Central memory CD8-positive, alpha-beta T cell (primary cell): ENCODE results near the gene WDR20.

Source experiments
- ATAC-seq: fragments of 150-1000 bp; cut with Tn5 transposase; replicated peaks from 2 replicates; pipeline ENCODE4 v1.10.0; 2022; ENCODE audit warnings: mild to moderate bottlenecking, moderate FRiP score, moderate number of reproducible peaks; ENCODE audit not compliant: poor library complexity, severe bottlenecking; ENCODE audit errors: extremely low read depth
- DNase-seq, 2 donors: peaks; one replicate each; pipeline ENCODE4 v3.0.0; 2021; ENCODE audit warnings: low spot score in 2 of 2
- H3K27ac Mint-ChIP-seq: one replicate; pipeline ENCODE4 v1.8.0; 2022; ENCODE audit warnings: low read depth, mild to moderate bottlenecking, moderate library complexity, mixed read lengths
- H3K27me3 Mint-ChIP-seq: one replicate; pipeline ENCODE4 v1.8.0; 2022; ENCODE audit warnings: mixed read lengths
- H3K36me3 Mint-ChIP-seq: one replicate; pipeline ENCODE4 v1.8.0; 2022; ENCODE audit warnings: mild to moderate bottlenecking, moderate library complexity, mixed read lengths; ENCODE audit not compliant: insufficient read depth
- H3K4me1 Mint-ChIP-seq: one replicate; pipeline ENCODE4 v1.8.0; 2022; ENCODE audit warnings: mixed read lengths
- H3K4me3 Mint-ChIP-seq: one replicate; pipeline ENCODE4 v1.8.0; 2022; ENCODE audit warnings: mild to moderate bottlenecking, moderate library complexity, mixed read lengths
- H3K9me3 Mint-ChIP-seq: one replicate; pipeline ENCODE4 v1.8.0; 2022; ENCODE audit warnings: mixed read lengths

The WDR20 gene

DNA sequence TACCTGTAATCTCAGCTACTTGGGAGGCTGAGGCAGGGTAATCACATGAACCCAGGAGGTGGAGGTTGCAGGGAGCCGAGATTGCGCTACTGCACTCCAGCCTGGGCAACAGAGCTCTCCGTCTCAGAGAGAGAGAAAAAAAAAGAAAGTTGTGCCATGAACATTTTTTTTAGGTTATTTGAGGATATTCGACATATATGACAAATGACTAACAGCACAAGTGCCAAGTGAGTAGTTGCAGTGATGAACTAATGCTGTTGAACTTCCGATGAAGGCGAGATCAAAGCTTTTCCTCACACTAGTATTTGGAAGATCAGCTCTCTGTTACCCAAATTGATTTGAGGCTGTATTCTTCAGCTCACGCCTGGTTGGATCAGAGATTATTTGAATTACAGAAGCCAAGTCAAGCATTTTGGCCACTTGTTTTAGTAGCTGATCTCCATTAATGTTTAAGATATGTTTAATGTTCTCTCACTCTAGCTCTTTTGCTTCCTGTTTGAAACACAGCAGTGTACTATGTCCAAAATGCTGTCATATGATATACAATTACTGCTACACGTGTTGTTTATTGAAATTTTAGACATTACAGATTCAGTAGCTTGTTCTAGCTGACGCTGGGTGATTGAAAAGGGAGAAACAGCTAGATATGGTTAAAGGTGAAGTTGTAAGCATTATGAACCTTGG, 43.4 kb downstream of the WDR20 start:
- H3K27ac Mint-ChIP-seq: no peak overlapping the region
- H3K4me1 Mint-ChIP-seq: peaks cover 48% of the 10 kb centered on the region
- DNase-seq (no peak), ATAC-seq (no peak)
- H3K36me3 Mint-ChIP-seq: peaks cover 6% of the 10 kb centered on the region
- no peaks in the 10 kb centered on the region for H3K27me3 Mint-ChIP-seq
- no peak overlapping the region for H3K4me3 Mint-ChIP-seq
- no peaks in the 10 kb centered on the region for H3K9me3 Mint-ChIP-seq

DNA sequence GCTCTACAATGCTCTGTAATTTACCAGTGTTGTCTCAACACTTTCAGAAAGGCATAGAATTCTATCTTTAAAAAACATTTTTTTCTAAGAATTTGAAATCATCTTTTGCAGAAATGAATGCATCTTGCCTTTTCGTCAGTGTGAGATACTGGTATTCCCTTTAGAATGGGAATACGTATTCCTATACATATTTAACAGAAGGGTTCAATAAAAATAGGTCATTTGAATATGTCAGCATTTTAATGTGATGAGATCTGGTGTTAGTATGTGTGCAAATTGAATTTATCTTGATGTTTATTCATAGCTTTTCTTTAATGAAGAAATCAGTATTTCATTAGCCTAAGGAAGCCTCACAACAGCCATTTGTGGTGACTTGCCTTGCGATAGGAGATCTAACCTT, 44.2 kb downstream of the WDR20 start:
- no peaks in the 10 kb centered on the region for H3K9me3 Mint-ChIP-seq
- H3K36me3 Mint-ChIP-seq: peaks cover 6% of the 10 kb centered on the region
- no peak for ATAC-seq
- no peak overlapping the region for H3K27ac Mint-ChIP-seq
- H3K27me3 Mint-ChIP-seq: no peaks in the 10 kb centered on the region
- no peak overlapping the region for H3K4me3 Mint-ChIP-seq
- peaks cover 42% of the 10 kb centered on the region for H3K4me1 Mint-ChIP-seq
- no peak for DNase-seq

DNA sequence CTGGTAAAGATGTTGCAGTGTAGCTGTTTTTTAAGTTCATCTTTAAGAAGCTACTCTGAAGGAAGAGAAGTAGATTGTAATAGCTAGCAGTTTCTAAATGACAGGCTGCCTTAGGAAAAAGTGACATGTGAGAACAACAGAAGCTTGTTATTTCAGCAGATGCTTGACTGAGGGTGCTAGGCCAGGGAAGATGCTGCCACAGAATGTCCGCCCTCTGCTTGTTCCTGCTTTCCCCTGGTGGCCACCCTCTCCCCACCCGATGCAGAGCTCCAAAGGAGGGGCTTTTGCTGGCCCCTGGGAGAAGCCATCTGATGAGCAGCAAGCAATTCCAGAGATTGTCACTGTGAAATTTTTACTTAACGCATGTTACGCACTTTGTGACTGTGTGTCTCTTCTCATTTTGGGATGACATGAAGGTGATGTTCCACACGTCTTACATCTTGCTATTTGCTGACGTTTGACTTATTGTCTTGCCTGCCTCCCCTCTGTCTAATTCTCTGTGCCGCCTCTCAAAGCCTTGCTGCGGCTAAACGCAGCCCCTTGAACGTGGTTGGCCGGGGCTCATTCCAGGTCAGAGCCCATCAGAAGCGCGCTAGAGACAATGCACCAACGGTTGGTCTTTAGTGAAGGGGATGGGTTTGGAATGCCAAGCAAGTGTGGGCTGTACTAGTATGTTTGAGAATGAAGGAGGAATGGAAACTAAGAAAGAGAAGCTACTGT, 44.8 kb downstream of the WDR20 start:
- peaks cover 42% of the 10 kb centered on the region for H3K4me1 Mint-ChIP-seq
- H3K27ac Mint-ChIP-seq: no peak overlapping the region

DNA sequence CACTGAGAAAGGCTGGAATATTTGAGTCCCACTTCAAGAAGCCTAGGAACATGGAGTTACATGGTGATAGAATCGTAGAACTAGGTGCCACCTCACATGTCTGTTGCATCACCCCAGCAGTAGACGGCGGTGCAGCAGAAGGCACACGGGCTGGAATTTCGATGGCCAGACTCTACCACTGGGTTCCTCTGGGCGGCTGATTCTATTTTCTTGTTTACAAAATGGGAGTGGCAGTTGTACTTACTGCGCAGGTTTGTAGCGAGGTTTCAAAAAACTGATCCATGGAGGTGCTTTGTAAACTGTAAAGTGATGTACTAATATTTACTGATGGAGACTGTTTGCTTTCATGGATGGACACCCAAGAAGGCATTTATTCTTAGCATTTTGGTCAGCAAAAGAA, 45.7 kb downstream of the WDR20 start:
- no peaks in the 10 kb centered on the region for H3K27me3 Mint-ChIP-seq
- no peak overlapping the region for H3K4me3 Mint-ChIP-seq
- peaks cover 2% of the 10 kb centered on the region for H3K36me3 Mint-ChIP-seq
- no peaks in the 10 kb centered on the region for H3K9me3 Mint-ChIP-seq
- H3K4me1 Mint-ChIP-seq: peaks cover 47% of the 10 kb centered on the region
- ATAC-seq (no peak), DNase-seq (no peak)
- no peak overlapping the region for H3K27ac Mint-ChIP-seq

More for the DNA sequence above, 44.8 kb downstream of the WDR20 start:
- no peaks in the 10 kb centered on the region for H3K9me3 Mint-ChIP-seq
- H3K27me3 Mint-ChIP-seq: no peaks in the 10 kb centered on the region
- ATAC-seq: no peak
- DNase-seq: no peak
- peaks cover 5% of the 10 kb centered on the region for H3K36me3 Mint-ChIP-seq
- H3K4me3 Mint-ChIP-seq: no peak overlapping the region

DNA sequence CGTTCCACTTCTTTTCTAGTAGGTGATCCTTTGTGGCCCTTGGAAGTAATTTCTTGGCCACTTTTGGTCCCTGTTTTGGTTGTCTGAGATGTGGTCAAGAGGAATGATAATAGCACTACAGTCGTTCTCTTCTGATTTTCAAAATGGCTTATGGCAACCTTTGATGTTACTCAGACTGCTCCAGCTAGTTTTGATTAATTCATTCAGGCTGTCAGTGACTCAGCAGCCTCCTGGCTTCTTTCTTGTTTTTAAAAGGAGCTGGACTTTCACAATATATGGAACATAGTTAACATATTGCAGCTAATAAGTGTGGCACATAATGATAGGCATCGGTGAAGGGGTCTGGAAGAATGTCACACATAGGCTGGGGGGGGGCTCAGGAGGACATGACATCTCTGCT, 47.3 kb downstream of the WDR20 start:
- DNase-seq (no peak), ATAC-seq (no peak)
- Mint-ChIP-seq H3K36me3 (peaks cover 2% of the 10 kb centered on the region), H3K9me3 (no peaks in the 10 kb centered on the region), H3K4me1 (peaks cover 44% of the 10 kb centered on the region), H3K27me3 (no peaks in the 10 kb centered on the region), H3K27ac (peak overlapping the region; percentile 32), H3K4me3 (no peak overlapping the region)

DNA sequence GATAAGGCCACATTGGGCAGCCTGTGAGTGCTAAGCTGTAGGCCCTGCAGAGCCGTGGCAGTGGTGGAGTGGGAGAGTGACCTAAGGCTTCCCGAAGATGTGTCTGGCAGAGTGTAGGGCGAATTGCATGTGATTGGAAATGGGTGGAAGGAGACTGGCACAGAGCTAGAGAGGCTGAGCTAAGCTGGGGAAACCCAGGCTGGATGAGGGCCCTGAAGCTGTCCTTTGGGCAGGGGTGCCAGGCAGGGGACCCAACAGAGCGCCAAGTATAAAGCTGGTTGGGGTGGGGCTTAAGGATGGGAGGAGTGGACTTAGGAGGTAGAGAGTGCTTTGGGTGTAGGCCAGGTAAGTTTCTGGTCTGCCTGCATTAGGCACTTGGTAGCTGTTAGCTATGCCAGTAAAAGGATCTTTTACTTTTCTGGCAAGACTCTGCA, 47.9 kb downstream of the WDR20 start:
- Mint-ChIP-seq H3K9me3 (no peaks in the 10 kb centered on the region), H3K36me3 (peaks cover 2% of the 10 kb centered on the region), H3K4me1 (peaks cover 44% of the 10 kb centered on the region), H3K27me3 (no peaks in the 10 kb centered on the region), H3K4me3 (no peak overlapping the region), H3K27ac (no peak overlapping the region)
- ATAC-seq (no peak), DNase-seq (no peak)

DNA sequence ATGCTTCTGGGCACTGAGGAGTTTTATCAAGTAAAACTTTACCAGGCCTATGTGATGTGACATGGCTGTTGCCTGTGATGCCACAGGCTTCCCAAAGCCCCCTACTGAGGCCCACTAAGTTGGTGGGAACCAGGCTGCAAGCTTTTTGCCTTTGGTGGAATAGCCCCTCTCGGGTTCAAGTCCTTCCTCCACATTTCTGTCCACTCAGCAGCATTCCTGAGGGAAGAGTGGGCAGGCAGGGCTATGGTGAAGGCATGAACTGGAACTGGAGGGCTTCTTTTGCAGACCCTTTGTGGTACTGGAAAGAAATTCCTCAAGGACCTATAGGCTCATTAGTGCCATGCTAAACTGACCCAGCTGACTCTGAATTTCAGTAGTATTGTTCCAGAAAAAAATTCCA, 48.5 kb downstream of the WDR20 start:
- H3K4me3 Mint-ChIP-seq: no peak overlapping the region
- no peak overlapping the region for H3K27ac Mint-ChIP-seq
- H3K9me3 Mint-ChIP-seq: no peaks in the 10 kb centered on the region
- H3K4me1 Mint-ChIP-seq: peaks cover 39% of the 10 kb centered on the region
- peaks cover 2% of the 10 kb centered on the region for H3K36me3 Mint-ChIP-seq
- DNase-seq (no peak), ATAC-seq (no peak)
- H3K27me3 Mint-ChIP-seq: no peaks in the 10 kb centered on the region

DNA sequence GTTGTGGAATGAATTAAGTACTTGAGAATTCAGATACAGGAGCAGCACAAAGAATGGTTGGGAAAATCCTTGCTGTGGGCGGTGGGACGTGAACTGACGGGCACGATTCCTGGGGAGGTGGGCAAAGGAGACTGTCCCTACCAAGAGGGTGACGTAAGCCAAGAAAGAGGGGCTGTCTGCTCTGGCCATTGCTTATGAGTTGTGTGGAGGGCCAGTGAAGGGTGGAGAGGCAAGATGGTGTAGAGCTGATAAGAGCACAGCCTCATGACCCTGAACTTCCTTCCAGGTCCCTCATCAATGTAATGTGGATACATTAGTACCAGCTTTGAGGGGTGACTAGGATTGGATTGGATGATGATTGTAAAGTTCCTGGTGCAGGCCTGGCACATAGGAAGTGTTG, 50.2 kb downstream of the WDR20 start:
- peaks cover 3% of the 10 kb centered on the region for H3K36me3 Mint-ChIP-seq
- no peaks in the 10 kb centered on the region for H3K9me3 Mint-ChIP-seq
- peaks cover 45% of the 10 kb centered on the region for H3K4me1 Mint-ChIP-seq
- no peaks in the 10 kb centered on the region for H3K27me3 Mint-ChIP-seq
- no peak for ATAC-seq
- no peak overlapping the region for H3K4me3 Mint-ChIP-seq
- no peak for DNase-seq
- H3K27ac Mint-ChIP-seq: no peak overlapping the region

DNA sequence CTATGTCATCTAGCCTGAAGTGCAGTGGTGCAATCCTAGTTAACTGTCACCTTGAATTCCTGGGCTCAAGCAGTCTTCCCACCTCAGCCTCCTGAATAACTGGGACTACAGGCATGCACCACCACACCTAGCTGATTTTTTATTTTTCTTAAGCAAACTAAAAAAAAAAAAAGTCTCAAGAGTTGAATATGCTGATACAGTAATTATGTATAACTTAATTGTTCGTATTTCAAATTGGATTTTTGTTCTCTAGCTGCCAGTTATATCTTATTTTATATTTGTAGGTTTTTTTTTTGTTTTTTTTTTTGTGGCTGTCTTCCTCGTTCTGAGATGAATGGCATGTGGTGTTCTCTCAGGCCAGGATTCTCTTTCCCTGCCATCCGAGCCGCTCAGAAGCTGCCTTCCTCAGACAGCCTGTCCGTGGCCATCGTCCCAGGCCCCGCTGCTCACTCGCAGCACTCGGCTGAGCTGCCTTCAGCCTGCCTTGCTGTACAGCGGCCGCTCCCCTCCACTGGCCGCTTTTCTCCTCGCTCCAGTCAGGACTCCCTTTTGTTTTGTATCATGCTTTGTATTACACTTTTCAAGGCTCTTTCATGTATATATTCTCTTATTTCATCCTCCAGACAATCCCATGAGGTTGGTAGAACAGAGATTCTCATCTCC, 53.3 kb downstream of the WDR20 start:
- no peaks in the 10 kb centered on the region for H3K9me3 Mint-ChIP-seq
- DNase-seq: no peak
- peak overlapping the region; percentile 6 for H3K27ac Mint-ChIP-seq

DNA sequence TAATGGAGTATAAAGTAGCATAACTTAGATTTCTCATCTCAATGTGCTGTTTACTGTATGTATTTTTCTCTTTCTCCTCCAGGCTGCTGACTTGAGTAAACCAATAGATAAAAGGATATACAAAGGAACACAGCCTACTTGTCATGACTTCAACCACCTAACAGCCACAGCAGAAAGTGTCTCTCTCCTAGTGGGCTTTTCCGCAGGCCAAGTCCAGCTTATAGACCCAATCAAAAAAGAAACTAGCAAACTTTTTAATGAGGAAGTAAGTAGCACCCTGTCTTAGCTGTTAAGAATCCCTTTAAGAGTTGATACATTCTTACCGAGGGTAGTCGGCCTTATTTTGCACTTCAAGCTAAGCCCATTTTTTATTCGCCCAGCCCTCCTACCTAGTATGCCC, 55.2 kb downstream of the WDR20 start:
- H3K4me1 Mint-ChIP-seq: peaks cover 58% of the 10 kb centered on the region
- no peak overlapping the region for H3K4me3 Mint-ChIP-seq
- no peaks in the 10 kb centered on the region for H3K27me3 Mint-ChIP-seq
- no peaks in the 10 kb centered on the region for H3K9me3 Mint-ChIP-seq
- H3K36me3 Mint-ChIP-seq: peaks cover 28% of the 10 kb centered on the region
- H3K27ac Mint-ChIP-seq: no peak overlapping the region
- DNase-seq (no peak), ATAC-seq (no peak)

More for the DNA sequence above, 53.3 kb downstream of the WDR20 start:
- Mint-ChIP-seq H3K36me3 (peaks cover 25% of the 10 kb centered on the region), H3K4me3 (no peak overlapping the region), H3K4me1 (peaks cover 45% of the 10 kb centered on the region), H3K27me3 (no peaks in the 10 kb centered on the region)
- ATAC-seq: no peak

DNA sequence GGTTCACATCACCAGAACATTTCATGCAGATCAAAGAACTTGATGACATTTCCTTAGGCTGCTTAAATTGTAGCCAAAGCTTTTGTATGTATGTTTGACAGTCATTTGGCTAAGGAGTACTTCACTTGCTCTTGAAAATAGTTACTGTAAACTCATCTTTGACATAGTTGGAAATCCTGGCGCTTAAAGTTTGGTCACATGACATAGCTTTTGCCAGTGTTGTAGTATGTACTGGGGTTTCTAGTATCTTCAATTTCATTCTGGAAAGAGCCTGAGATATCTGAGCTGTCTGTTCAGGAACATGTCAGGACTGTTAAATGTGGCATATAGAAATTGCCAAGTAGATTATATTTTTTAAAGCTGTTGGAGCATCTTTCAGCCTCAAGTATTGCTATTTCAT, 55.7 kb downstream of the WDR20 start:
- H3K27ac Mint-ChIP-seq: no peak overlapping the region
- H3K27me3 Mint-ChIP-seq: no peaks in the 10 kb centered on the region
- peaks cover 28% of the 10 kb centered on the region for H3K36me3 Mint-ChIP-seq

DNA sequence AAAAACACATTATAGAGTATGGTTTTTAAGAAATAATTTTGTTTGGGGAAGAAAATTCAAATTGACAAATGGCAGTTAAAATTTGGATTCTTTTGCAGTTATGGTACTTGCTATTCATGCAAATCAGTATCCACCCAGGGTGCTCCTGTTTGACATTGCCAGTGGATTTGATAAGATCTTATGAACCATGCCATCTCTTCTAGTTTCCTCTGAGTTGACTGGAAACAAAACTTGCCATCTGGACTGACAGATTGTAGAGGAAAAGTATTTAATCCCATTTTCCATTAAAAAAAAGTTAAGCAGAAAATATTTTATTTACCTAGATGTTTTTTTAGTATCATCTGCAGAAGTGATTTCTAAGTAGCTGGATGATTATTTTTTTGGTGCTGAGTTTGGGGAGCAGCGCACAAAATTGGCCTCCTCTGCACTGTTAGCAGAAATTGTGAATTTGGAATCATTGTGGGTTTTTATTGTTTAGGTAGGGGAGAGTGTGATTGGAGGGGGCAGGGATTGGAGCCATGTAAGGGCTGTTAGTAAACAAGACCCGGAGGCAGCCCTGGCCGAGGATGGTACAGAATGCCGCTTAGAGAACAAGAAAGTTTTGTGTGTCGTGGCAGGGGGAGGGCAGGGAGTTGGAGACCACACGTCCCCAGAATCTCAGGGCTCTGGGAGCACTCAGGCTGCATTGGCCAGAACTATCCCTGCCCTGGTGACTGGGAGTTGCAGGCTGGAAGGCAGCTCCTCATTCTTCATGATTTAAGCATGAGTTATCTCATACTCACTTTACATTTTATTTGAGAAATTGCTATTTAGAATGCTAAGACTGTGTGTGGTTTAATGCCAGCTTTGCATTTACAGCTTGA, 56.6 kb downstream of the WDR20 start:
- no peaks in the 10 kb centered on the region for H3K9me3 Mint-ChIP-seq
- ATAC-seq: no peak
- peaks cover 31% of the 10 kb centered on the region for H3K36me3 Mint-ChIP-seq
- H3K4me3 Mint-ChIP-seq: no peak overlapping the region
- H3K27me3 Mint-ChIP-seq: no peaks in the 10 kb centered on the region
- no peak for DNase-seq
- H3K4me1 Mint-ChIP-seq: peaks cover 64% of the 10 kb centered on the region
- no peak overlapping the region for H3K27ac Mint-ChIP-seq

More for the DNA sequence above, 55.7 kb downstream of the WDR20 start:
- ATAC-seq (no peak), DNase-seq (no peak)
- Mint-ChIP-seq H3K9me3 (no peaks in the 10 kb centered on the region), H3K4me1 (peaks cover 59% of the 10 kb centered on the region), H3K4me3 (no peak overlapping the region)
